ENCODE results near the gene CLEC5A.

CLEC5A gene

GRCh38 chr7:141956084-141956483, 9.3 kb upstream of the CLEC5A start:
- DNase-seq: no peak
- H3K9me3 ChIP-seq: peaks cover 0 to under 1% (median 0%) of the 10 kb centered on the region in 3 donors
- no peaks in the 10 kb centered on the region for H3K36me3 ChIP-seq
- intact Hi-C loops (cut with DNase I; ENCODE audit: low total_unique reads): no loop called here
- no peaks in the 10 kb centered on the region for H3K27me3 ChIP-seq
- no peak overlapping the region for H3K4me3 ChIP-seq
- no peaks in the 10 kb centered on the region for H3K4me1 ChIP-seq
- no peak overlapping the region for H3K27ac ChIP-seq
- no peak for TF ChIP-seq CTCF (IDR thresholded peaks at IDR 0.05)

GRCh38 chr7:141954334-141954733, 7.6 kb upstream of the CLEC5A start:
- Histone ChIP-seq H3K27me3 (no peaks in the 10 kb centered on the region), H3K9me3 (no peaks in the 10 kb centered on the region), H3K4me3 (no peak overlapping the region), H3K4me1 (no peaks in the 10 kb centered on the region), H3K36me3 (no peaks in the 10 kb centered on the region), H3K27ac (no peak overlapping the region)
- intact Hi-C loops (cut with DNase I; ENCODE audit: low total_unique reads): no loop called here
- no peak for TF ChIP-seq CTCF (IDR thresholded peaks at IDR 0.05)
- no peak for DNase-seq

- no peak for DNase-seq
- no peak overlapping the region for H3K4me3 ChIP-seq
- H3K27ac ChIP-seq: no peak overlapping the region
- H3K36me3 ChIP-seq: no peaks in the 10 kb centered on the region
- intact Hi-C loops (cut with DNase I; ENCODE audit: low total_unique reads): no loop called here
- no peaks in the 10 kb centered on the region for H3K4me1 ChIP-seq
- TF ChIP-seq CTCF (IDR thresholded peaks at IDR 0.05): no peak
- no peaks in the 10 kb centered on the region for H3K27me3 ChIP-seq
- H3K9me3 ChIP-seq: no peaks in the 10 kb centered on the region
These were observed 5.7 kb upstream of the CLEC5A start for GRCh38 chr7:141952461-141952860.

- intact Hi-C loops (cut with DNase I; ENCODE audit: low total_unique reads): no loop called here
- no peak for DNase-seq
- Histone ChIP-seq H3K36me3 (no peaks in the 10 kb centered on the region), H3K9me3 (no peaks in the 10 kb centered on the region), H3K27me3 (no peaks in the 10 kb centered on the region), H3K27ac (no peak overlapping the region), H3K4me1 (no peaks in the 10 kb centered on the region), H3K4me3 (no peak overlapping the region)
- TF ChIP-seq CTCF (IDR thresholded peaks at IDR 0.05): no peak
These were observed 4.0 kb upstream of the CLEC5A start for GRCh38 chr7:141950806-141951205.

GRCh38 chr7:141949911-141950310, 3.1 kb upstream of the CLEC5A start:
- H3K4me3 ChIP-seq: no peak overlapping the region
- no peak for DNase-seq
- TF ChIP-seq CTCF (IDR thresholded peaks at IDR 0.05): no peak
- H3K4me1 ChIP-seq: no peaks in the 10 kb centered on the region
- intact Hi-C loops (cut with DNase I; ENCODE audit: low total_unique reads): no loop called here
- no peaks in the 10 kb centered on the region for H3K9me3 ChIP-seq
- H3K36me3 ChIP-seq: no peaks in the 10 kb centered on the region
- H3K27ac ChIP-seq: no peak overlapping the region
- no peaks in the 10 kb centered on the region for H3K27me3 ChIP-seq

GRCh38 chr7:141949451-141949850, 2.7 kb upstream of the CLEC5A start:
- H3K27ac ChIP-seq: no peak overlapping the region
- H3K4me1 ChIP-seq: no peaks in the 10 kb centered on the region
- no peak for TF ChIP-seq CTCF (IDR thresholded peaks at IDR 0.05)
- no peaks in the 10 kb centered on the region for H3K9me3 ChIP-seq
- no peaks in the 10 kb centered on the region for H3K27me3 ChIP-seq
- intact Hi-C loops (cut with DNase I; ENCODE audit: low total_unique reads): no loop called here
- no peak for DNase-seq
- H3K4me3 ChIP-seq: no peak overlapping the region
- H3K36me3 ChIP-seq: no peaks in the 10 kb centered on the region
